ENCODE measurements around the gene GJA3. TPM values are rescaled to one million over a fixed set of nuclear protein-coding genes. Genes with fewer than 3 reads are reported as not detected.

GJA3 gene
- 0.44 and 0.87 TPM in 2 replicates for total RNA-seq

DNA sequence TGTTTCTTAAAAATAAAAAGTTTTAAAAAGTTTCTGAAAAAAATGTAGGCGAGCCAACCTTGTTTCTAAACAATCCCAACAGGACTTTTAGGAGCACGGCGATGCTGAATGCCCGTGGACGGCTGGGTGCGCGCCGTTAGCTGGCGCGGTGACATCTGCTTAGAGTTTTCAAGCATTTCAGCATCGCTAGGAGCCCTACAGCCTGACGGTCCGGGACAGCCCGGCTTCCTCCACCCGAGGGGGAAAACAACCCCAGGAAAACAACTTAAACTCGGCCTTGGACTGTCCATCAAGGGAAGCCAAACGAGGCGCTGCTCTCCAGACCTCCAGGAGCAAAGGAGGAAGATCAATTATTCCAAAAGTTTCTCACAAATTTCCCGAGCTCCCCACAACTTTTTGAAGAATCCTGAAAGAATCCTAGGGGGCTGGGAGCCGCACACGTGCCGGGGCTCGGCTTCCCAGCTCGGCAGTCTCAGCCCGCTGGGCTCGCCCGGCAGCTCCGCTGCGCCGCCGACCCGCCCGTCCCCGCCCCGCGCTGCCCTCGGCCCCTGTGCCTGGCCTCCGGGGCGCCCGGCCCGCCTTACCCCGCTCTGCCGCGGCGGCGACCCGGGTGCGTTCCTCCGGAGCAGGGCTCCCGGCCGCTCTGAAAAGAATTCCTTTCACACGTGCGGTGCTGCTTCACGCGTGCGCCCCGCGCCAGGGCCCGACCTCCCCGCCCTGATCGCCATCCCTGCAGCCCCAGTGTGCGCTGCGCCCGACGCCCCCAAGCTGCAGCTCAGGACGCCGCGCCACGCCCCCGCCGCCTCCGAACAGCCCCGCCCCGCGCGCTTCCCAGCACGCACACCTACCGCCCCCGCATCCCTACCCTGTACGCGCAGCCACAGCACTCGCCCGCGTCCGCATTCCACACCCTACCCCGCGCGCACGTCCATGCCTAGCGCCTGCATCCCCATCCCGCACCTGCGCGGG, at the start of gene GJA3:
TSS of gene GJA3 (minus strand) at position 747 of the 969 bp plus-strand sequence. CDS start 17,764 bp downstream, outside the sequence.

GRCh38 chr13:20192836-20193161, 31.9 kb upstream of the GJA3 start, which contains the start of gene GJB2:
Gene GJB2 (minus strand): TSS chr13:20192938. CDS start chr13:20189581, 3,357 bp downstream.

Other genes starting within 250 kb of the GJA3 start
- 43.4 and 55.7 TPM in 2 replicates for gene ZMYM2, start 202.3 kb downstream of the GJA3 start, total RNA-seq
- gene GJB2, start 31.9 kb upstream of the GJA3 start, total RNA-seq: not detected in 2 replicates
- not detected in 2 replicates for gene GJB6, start 71.3 kb upstream of the GJA3 start, total RNA-seq

All from uterine smooth muscle cell (primary cell).